NT2/D1 (cell line): ENCODE measurements around the gene NELL1.
"Not testable (repeated sequence)": the region's sequence is repeated elsewhere in the genome, so short reads cannot be mapped to it uniquely, and the experiment has no call there.

Experiments
- DNase-seq: peaks from one replicate; pipeline ENCODE4 v3.0.0-alpha.2; 2011; ENCODE audit warnings: low read depth, low spot score
- H3K27me3 ChIP-seq: 2 replicates; pipeline ENCODE4 v1.6.0; 2011; ENCODE audit warnings: mild to moderate bottlenecking; ENCODE audit not compliant: insufficient read length, insufficient read depth
- H3K36me3 ChIP-seq: 2 replicates; pipeline ENCODE4 v1.6.1; 2011; ENCODE audit warnings: mild to moderate bottlenecking, low read length, mixed read lengths; ENCODE audit not compliant: insufficient read depth, insufficient read length
- H3K4me1 ChIP-seq: 2 replicates; pipeline ENCODE4 v1.5.1; 2011; ENCODE audit not compliant: insufficient read depth, insufficient read length
- H3K4me3 ChIP-seq: 2 replicates; pipeline ENCODE4 v1.5.1; 2011; ENCODE audit warnings: low read depth; ENCODE audit not compliant: insufficient read length
- H3K9ac ChIP-seq: 2 replicates; pipeline ENCODE4 v1.6.0; 2011; ENCODE audit warnings: low read depth; ENCODE audit not compliant: insufficient read length
- H3K9me3 ChIP-seq: 2 replicates; pipeline ENCODE4 v1.5.1; 2011; ENCODE audit warnings: mild to moderate bottlenecking, low read length; ENCODE audit not compliant: insufficient read depth
- SUZ12 ChIP-seq: IDR thresholded peaks from 2 replicates; pipeline ENCODE4 v1.6.1; 2011; ENCODE audit not compliant: insufficient read length, insufficient read depth; ENCODE audit errors: extremely low read depth
- YY1 ChIP-seq: IDR thresholded peaks from 2 replicates; pipeline ENCODE4 v1.6.1; 2011; ENCODE audit not compliant: insufficient read length, insufficient read depth
- ZNF274 ChIP-seq: IDR thresholded peaks from 2 replicates; pipeline ENCODE4 v1.6.1; 2011; ENCODE audit warnings: mild to moderate bottlenecking, low read depth, low read length

The NELL1 gene

GRCh38 chr11:21254790-21255189 lies 585.4 kb downstream of the NELL1 start:
- Histone ChIP-seq H3K4me3 (no peak overlapping the region), H3K4me1 (no peaks in the 10 kb centered on the region), H3K27me3 (no peaks in the 10 kb centered on the region), H3K36me3 (no peaks in the 10 kb centered on the region), H3K9me3 (no peaks in the 10 kb centered on the region), H3K9ac (no peak overlapping the region)
- TF ChIP-seq ZNF274 (no peak), SUZ12 (no peak), YY1 (no peak)
- no peak for DNase-seq

GRCh38 chr11:21257461-21257860 lies 588.1 kb downstream of the NELL1 start:
- DNase-seq = no peak
- Histone ChIP-seq H3K4me1 (no peaks in the 10 kb centered on the region), H3K27me3 (no peaks in the 10 kb centered on the region), H3K9ac (no peak overlapping the region), H3K36me3 (no peaks in the 10 kb centered on the region), H3K9me3 (no peaks in the 10 kb centered on the region), H3K4me3 (no peak overlapping the region)
- TF ChIP-seq YY1 = no peak
- TF ChIP-seq SUZ12 = no peak
- TF ChIP-seq ZNF274 = no peak

GRCh38 chr11:21258414-21258813 lies 589.0 kb downstream of the NELL1 start:
- H3K9ac ChIP-seq = no peak overlapping the region
- H3K36me3 ChIP-seq = no peaks in the 10 kb centered on the region
- no peak for TF ChIP-seq SUZ12
- TF ChIP-seq ZNF274 = no peak
- TF ChIP-seq YY1 = no peak
- no peak for DNase-seq
- no peak overlapping the region for H3K4me3 ChIP-seq
- H3K27me3 ChIP-seq = no peaks in the 10 kb centered on the region
- H3K4me1 ChIP-seq = no peaks in the 10 kb centered on the region
- H3K9me3 ChIP-seq = no peaks in the 10 kb centered on the region

- Histone ChIP-seq H3K9ac (no peak overlapping the region), H3K27me3 (no peaks in the 10 kb centered on the region), H3K4me3 (no peak overlapping the region), H3K36me3 (no peaks in the 10 kb centered on the region), H3K4me1 (no peaks in the 10 kb centered on the region), H3K9me3 (no peaks in the 10 kb centered on the region)
- no peak for DNase-seq
- TF ChIP-seq SUZ12 = no peak
- no peak for TF ChIP-seq YY1
- no peak for TF ChIP-seq ZNF274
These were observed 590.7 kb downstream of the NELL1 start for GRCh38 chr11:21260101-21260500.

GRCh38 chr11:21262992-21263391 lies 593.6 kb downstream of the NELL1 start:
- H3K4me1 ChIP-seq = no peaks in the 10 kb centered on the region

GRCh38 chr11:21264125-21264524 lies 594.7 kb downstream of the NELL1 start:
- TF ChIP-seq SUZ12 (no peak), YY1 (no peak), ZNF274 (no peak)
- no peak overlapping the region for H3K9ac ChIP-seq
- DNase-seq = no peak
- H3K27me3 ChIP-seq = no peaks in the 10 kb centered on the region
- H3K4me3 ChIP-seq = no peak overlapping the region
- no peaks in the 10 kb centered on the region for H3K36me3 ChIP-seq
- H3K4me1 ChIP-seq = no peaks in the 10 kb centered on the region
- no peaks in the 10 kb centered on the region for H3K9me3 ChIP-seq

More at GRCh38 chr11:21262992-21263391, 593.6 kb downstream of the NELL1 start:
- Histone ChIP-seq H3K36me3 (no peaks in the 10 kb centered on the region), H3K9ac (no peak overlapping the region), H3K9me3 (no peaks in the 10 kb centered on the region), H3K4me3 (no peak overlapping the region), H3K27me3 (no peaks in the 10 kb centered on the region)
- DNase-seq = no peak
- TF ChIP-seq YY1 (no peak), SUZ12 (no peak), ZNF274 (no peak)

- Histone ChIP-seq H3K36me3 (no peaks in the 10 kb centered on the region), H3K9ac (no peak overlapping the region), H3K27me3 (no peaks in the 10 kb centered on the region), H3K4me3 (no peak overlapping the region), H3K4me1 (no peaks in the 10 kb centered on the region), H3K9me3 (no peaks in the 10 kb centered on the region)
- DNase-seq = no peak
- no peak for TF ChIP-seq YY1
- no peak for TF ChIP-seq ZNF274
- no peak for TF ChIP-seq SUZ12
These were observed 598.6 kb downstream of the NELL1 start for GRCh38 chr11:21268036-21268435.

GRCh38 chr11:21272139-21272538 lies 602.8 kb downstream of the NELL1 start:
- H3K9ac ChIP-seq, H3K4me3 ChIP-seq, DNase-seq, H3K27me3 ChIP-seq, H3K36me3 ChIP-seq, H3K4me1 ChIP-seq, H3K9me3 ChIP-seq: not testable (repeated sequence)
